ENCODE measurements around the gene ARHGEF4.
"Not testable (repeated sequence)": the region's sequence is repeated elsewhere in the genome, so short reads cannot be mapped to it uniquely, and the experiment has no call there.

Gene ARHGEF4

DNA sequence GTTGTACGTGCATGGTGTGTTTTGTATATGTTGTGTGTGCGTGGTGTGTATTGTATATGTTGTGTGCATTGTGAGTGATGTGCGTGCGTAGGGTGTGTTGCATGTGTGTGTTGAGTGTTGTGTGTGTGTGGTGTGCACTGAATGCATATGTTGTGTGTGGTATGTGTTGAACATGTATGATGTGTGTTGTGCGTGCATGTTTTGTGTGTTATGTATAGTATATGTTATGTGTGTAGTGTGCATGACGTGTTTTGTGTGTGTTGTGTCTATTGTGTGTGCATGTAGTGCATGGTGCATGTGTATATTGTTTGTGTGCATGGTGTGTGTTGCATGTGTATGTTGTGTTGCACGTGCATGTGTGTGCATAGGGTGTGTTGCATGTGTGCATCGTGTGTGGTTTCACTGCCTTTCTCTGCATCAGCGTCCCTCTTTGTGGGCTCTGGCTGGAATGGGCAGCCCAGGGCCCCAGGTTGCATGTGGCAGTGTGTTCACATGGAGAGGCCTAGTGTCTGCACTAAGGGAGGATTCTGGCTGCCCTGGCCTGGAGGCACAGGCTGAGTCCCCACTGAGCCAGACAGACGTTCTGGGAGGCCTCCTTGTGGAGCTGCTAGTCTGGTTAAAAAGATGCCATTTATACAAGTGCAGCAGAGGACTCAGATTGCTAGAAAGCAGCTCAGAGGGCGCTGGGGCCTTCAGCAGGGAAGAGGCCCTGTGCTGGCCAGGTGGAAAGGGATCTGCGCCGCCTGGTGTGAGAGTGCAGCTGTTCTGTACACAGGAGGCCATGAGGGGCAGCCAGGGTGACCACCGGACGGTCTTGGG lies 149.3 kb downstream of the ARHGEF4 start:
- DNase-seq (ENCODE audit: low spot score), result no peak
- no peak for TF ChIP-seq CTCF (IDR thresholded peaks at IDR 0.05; ENCODE audit: extremely low read depth, missing control alignments)

- DNase-seq (ENCODE audit: low spot score), result no peak
- no peak for TF ChIP-seq CTCF (IDR thresholded peaks at IDR 0.05; ENCODE audit: extremely low read depth, missing control alignments)
Measured at GRCh38 chr2:130986890-130987493, 150.3 kb downstream of the ARHGEF4 start.

DNA sequence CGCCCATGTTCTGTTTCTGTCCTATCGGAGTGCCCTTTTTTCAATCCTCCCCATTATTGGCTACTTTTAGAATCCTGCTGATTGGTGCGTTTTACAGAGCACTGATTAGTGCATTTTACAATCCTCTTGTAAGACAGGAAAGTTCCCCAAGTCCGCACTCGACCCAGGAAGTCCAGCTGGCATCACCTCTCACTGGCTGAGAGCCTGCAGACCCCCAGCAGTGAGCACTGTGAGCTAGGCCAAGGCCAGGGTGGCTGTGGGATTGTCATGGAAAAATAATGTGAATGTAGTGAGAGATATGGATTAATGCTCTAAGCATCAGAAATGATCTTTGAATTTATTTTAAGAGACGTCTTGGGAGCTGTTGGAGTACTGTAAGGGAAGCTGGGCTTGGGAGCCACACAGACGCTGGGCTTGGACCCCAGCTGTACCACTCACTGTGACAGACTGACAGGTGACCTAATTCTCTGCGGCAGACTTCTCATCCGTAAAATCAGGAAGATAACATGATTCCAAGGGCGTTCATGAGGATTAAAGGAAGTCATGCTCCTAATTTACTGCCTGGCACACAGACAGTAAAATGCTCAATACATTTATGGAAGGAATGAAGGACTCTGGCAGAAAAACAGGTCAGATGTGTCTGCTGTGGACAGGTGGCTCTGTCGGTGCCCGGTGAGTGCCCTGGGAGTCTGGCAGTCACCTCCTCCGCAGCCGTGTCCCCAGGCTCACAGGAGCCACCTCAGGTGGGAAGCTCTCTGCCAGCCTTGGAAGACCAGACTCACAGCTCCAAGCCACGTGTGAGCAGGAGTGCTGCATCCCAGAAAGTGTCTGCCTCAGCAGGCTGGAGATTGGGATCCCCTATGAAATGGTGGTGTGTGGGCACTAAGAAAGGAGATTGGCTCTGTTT lies 151.1 kb downstream of the ARHGEF4 start:
- TF ChIP-seq CTCF (IDR thresholded peaks at IDR 0.05; ENCODE audit: extremely low read depth, missing control alignments), result no peak
- no peak for DNase-seq (ENCODE audit: low spot score)

GRCh38 chr2:130991446-130991845 lies 154.7 kb downstream of the ARHGEF4 start:
- not testable (repeated sequence) for DNase-seq (ENCODE audit: low spot score)

DNA sequence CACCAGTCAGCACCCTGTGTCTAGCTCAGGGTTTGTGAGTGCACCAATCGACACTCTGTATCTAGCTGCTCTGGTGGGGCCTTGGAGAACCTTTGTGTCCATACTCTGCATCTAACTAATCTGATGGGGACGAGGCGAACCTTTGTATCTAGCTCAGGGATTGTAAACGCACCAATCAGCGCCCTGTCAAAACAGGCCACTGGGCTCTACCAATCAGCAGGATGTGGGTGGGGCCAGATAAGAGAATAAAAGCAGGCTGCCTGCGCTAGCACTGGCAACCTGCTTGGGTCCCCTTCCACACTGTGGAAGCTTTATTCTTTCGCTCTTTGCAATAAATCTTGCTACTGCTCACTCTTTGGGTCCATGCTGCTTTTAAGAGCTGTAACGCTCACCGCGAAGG lies 155.3 kb downstream of the ARHGEF4 start:
- DNase-seq (ENCODE audit: low spot score), result not testable (repeated sequence)

- DNase-seq (ENCODE audit: low spot score), result no peak
- TF ChIP-seq CTCF (IDR thresholded peaks at IDR 0.05; ENCODE audit: extremely low read depth, missing control alignments), result no peak
Measured at GRCh38 chr2:130996691-130997090, 160.0 kb downstream of the ARHGEF4 start.

- DNase-seq (ENCODE audit: low spot score), result no peak
- TF ChIP-seq CTCF (IDR thresholded peaks at IDR 0.05; ENCODE audit: extremely low read depth, missing control alignments), result no peak
Measured at GRCh38 chr2:130997198-130997597, 160.5 kb downstream of the ARHGEF4 start.

GRCh38 chr2:130998561-130998960 lies 161.8 kb downstream of the ARHGEF4 start:
- no peak for TF ChIP-seq CTCF (IDR thresholded peaks at IDR 0.05; ENCODE audit: extremely low read depth, missing control alignments)
- no peak for DNase-seq (ENCODE audit: low spot score)

Data from GM20000 (cell line).